ENCODE results near the gene RAB40A. TPM values are rescaled to one million over a fixed set of nuclear protein-coding genes. Genes with fewer than 3 reads are reported as not detected.

The RAB40A gene
- total and polyA plus RNA-seq, 9 of the 15 experiments (the other 6 are each of a cell fraction or from before 2014, with no cell fraction given), result 0.07 to 0.15 (median 0.10) TPM; not detected in 3

DNA sequence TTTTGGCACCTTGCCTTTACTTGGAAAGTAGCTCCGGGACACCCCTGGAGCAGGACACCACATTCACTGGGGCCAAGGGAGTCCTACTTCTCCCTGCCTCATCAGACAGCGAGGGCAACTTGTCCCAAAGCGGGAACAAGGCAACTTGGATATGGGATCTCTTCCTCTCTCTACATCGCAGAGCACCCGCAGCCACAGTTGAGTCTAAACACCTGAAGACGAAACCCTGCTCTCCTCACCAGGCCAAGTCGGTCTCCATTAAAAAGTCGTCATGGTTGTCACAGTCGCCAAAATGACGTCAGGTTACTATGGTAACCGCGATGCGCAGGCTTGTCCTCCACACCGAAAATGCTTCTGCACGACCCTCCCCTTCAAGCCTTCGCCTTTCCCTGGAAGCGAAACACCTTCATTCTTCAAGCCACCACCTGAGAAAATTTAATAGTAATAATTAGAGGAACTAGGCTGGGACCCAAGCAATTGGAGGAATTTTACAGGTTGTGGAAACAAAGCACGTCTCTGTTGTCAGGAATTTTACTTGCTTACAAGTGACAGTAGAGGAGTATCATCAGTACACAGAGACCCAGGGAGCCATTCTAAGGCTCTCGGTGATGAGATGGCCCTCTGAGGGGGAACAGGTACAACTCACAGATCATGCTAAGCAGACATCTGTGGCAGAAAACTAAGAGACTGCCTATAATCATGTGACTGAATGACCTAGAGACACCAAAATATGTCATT, 35.6 kb upstream of the RAB40A start (continued):
- TF ChIP-seq SIN3B (IDR thresholded peaks at IDR 0.05; ENCODE audit: low read depth), result peak; percentile 42; the same call in 1 of the 2 replicates
- peak; percentile 71 for TF ChIP-seq C11orf30 (IDR thresholded peaks at IDR 0.05; ENCODE audit: low read depth)
- peak; percentile 51; the same call in 1 of the 2 replicates for TF ChIP-seq POLR2A (conservative IDR thresholded peaks at IDR 0.05)
- TF ChIP-seq, protein P1, sequence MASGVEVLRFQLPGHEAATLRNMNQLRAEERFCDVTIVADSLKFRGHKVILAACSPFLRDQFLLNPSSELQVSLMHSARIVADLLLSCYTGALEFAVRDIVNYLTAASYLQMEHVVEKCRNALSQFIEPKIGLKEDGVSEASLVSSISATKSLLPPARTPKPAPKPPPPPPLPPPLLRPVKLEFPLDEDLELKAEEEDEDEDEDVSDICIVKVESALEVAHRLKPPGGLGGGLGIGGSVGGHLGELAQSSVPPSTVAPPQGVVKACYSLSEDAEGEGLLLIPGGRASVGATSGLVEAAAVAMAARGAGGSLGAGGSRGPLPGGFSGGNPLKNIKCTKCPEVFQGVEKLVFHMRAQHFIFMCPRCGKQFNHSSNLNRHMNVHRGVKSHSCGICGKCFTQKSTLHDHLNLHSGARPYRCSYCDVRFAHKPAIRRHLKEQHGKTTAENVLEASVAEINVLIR (CRISPR knock-in tag; IDR thresholded peaks at IDR 0.05), result peak; percentile 77
- no peak for TF ChIP-seq BRCA1 (IDR thresholded peaks at IDR 0.05)
- TF ChIP-seq BRCA1 (CRISPR knock-in tag; IDR thresholded peaks at IDR 0.05), result no peak
- peak in 1 of 2 experiments; percentile 65; a peak in 1 of 4 replicates for TF ChIP-seq TBL1XR1 (IDR thresholded peaks at IDR 0.05; ENCODE audit: low read length in 2 of 2)
- TF ChIP-seq CSDE1 (IDR thresholded peaks at IDR 0.05), result peak in 1 of 2 experiments; percentile 93; a peak in 2 of 4 replicates
- TF ChIP-seq KHSRP (IDR thresholded peaks at IDR 0.05), result peak; percentile 62; the same call in 1 of the 2 replicates
- peak; percentile 41; the same call in 1 of the 2 replicates for TF ChIP-seq DIDO1 (tag; IDR thresholded peaks at IDR 0.05; ENCODE audit: low read depth)
- TF ChIP-seq SUPT5H (IDR thresholded peaks at IDR 0.05), result peak; percentile 33; the same call in 1 of the 2 replicates
- TF ChIP-seq BDP1 (IDR thresholded peaks at IDR 0.05; ENCODE audit: insufficient read depth, insufficient read length), result no peak
- peak; percentile 97 for TF ChIP-seq PHF20 (IDR thresholded peaks at IDR 0.05; ENCODE audit: partially characterized antibody)
- peak; percentile 67; the same call in 1 of the 2 replicates for TF ChIP-seq BMI1 (IDR thresholded peaks at IDR 0.05; ENCODE audit: low read length)

All from K562 (cell line).